HG03175 (cell line): Measurements from ENCODE around the gene TSR2.

Source experiments
- ATAC-seq: cut with Tn5 transposase; IDR thresholded peaks from one replicate; pipeline ENCODE4 v1.9.1; 2021; ENCODE audit warnings: mild to moderate bottlenecking, moderate library complexity; ENCODE audit not compliant: unreplicated experiment

TSR2 gene

GRCh38 chrX:54439960-54440871 is at the start of gene TSR2:
Gene TSR2, plus strand, starts transcription at chrX:54440404. Its CDS starts 18 bp downstream, at chrX:54440422.
- peak; percentile 99 for ATAC-seq

GRCh38 chrX:54397113-54397512 is 43.1 kb upstream of the TSR2 start:
- no peak for ATAC-seq

GRCh38 chrX:54407266-54407665 is 32.9 kb upstream of the TSR2 start:
- ATAC-seq, result no peak

GRCh38 chrX:54411732-54412131 is 28.5 kb upstream of the TSR2 start:
- ATAC-seq, result no peak

GRCh38 chrX:54413753-54414152 is 26.5 kb upstream of the TSR2 start:
- no peak for ATAC-seq

GRCh38 chrX:54415534-54416350 is 24.5 kb upstream of the TSR2 start:
- ATAC-seq, result no peak

- ATAC-seq, result no peak
Observed at GRCh38 chrX:54416965-54417364, 23.2 kb upstream of the TSR2 start.

GRCh38 chrX:54419559-54420302 is 20.5 kb upstream of the TSR2 start:
- ATAC-seq, result no peak

- ATAC-seq, result no peak
Observed at GRCh38 chrX:54422168-54422567, 18.0 kb upstream of the TSR2 start.

- ATAC-seq, result no peak
Observed at GRCh38 chrX:54423161-54423888, 16.9 kb upstream of the TSR2 start.

- no peak for ATAC-seq
Observed at GRCh38 chrX:54427837-54428424, 12.3 kb upstream of the TSR2 start.

- peak; percentile 42 for ATAC-seq
Observed at GRCh38 chrX:54430519-54430918, 9.7 kb upstream of the TSR2 start.

GRCh38 chrX:54435121-54435520 is 5.1 kb upstream of the TSR2 start:
- ATAC-seq, result no peak

GRCh38 chrX:54442790-54443189 is 2.6 kb downstream of the TSR2 start:
- ATAC-seq, result no peak

GRCh38 chrX:54444752-54445151 is 4.5 kb downstream of the TSR2 start:
- ATAC-seq, result no peak

- ATAC-seq, result no peak
Observed at GRCh38 chrX:54446084-54446483, 5.9 kb downstream of the TSR2 start.

GRCh38 chrX:54447461-54447860 is 7.3 kb downstream of the TSR2 start:
- ATAC-seq, result no peak

GRCh38 chrX:54449929-54450328 is 9.7 kb downstream of the TSR2 start:
- no peak for ATAC-seq

GRCh38 chrX:54452920-54453319 is 12.7 kb downstream of the TSR2 start:
- no peak for ATAC-seq
